H1 (cell line): Measurements from ENCODE around the gene CEP120. TPM values are rescaled to one million over a fixed set of nuclear protein-coding genes. Genes with fewer than 3 reads are reported as not detected.

ENCODE experiments used
- CTBP2 ChIP-seq: IDR thresholded peaks from 2 replicates; pipeline ENCODE4 v1.7.0; 2011; ENCODE audit warnings: borderline replicate concordance, mild to moderate bottlenecking, moderate library complexity, mixed read lengths, low read length; ENCODE audit not compliant: insufficient read depth, insufficient read length
- SP2 ChIP-seq: IDR thresholded peaks from 2 replicates; pipeline ENCODE4 v1.6.1; 2012; ENCODE audit warnings: mild to moderate bottlenecking, low read length, inconsistent platforms
- polyA plus RNA-seq, 7 experiments: library from polyadenylated mRNA; depleted of rRNA in 3 of 7; stranded (reverse) in 5 of 7; unstranded in 2 of 7; fragments of >200 nt in 5 of 7; fragments of 200-250 nt in 2 of 7; gene quantifications; 1 replicate in 5 of 7; 2 replicates in 1 of 7; 4 replicates in 1 of 7; pipeline versions ENCODE4 v1.2.1 to v1.2.3, GENCODE V29; 2011 to 2013; ENCODE audit warnings: missing spikeins in 2 of 7, mixed read lengths in 2 of 7
- total RNA-seq: library from RNA; stranded (reverse); fragmentation: NEBNext Ultra II Directional; extraction: Animal tissue kit (Norgen Biotek cat#: 25700); gene quantifications from 2 replicates; pipeline ENCODE4 v1.2.1, GENCODE V29; 2021
- TF ChIP-seq, protein P1 (sequence below): IDR thresholded peaks from 2 replicates; pipeline ENCODE4 v1.6.1; 2011; ENCODE audit warnings: low read length, improper control_type of control experiment
- TF ChIP-seq, protein P2 (sequence below): IDR thresholded peaks from 2 replicates; pipeline ENCODE4 v1.6.1; 2012; ENCODE audit warnings: inconsistent platforms

CEP120 gene
- total and polyA plus RNA-seq, 2 of the 8 experiments (the other 6 are each of a cell fraction or from before 2014, with no cell fraction given), result 9.3 to 17.9 TPM

DNA sequence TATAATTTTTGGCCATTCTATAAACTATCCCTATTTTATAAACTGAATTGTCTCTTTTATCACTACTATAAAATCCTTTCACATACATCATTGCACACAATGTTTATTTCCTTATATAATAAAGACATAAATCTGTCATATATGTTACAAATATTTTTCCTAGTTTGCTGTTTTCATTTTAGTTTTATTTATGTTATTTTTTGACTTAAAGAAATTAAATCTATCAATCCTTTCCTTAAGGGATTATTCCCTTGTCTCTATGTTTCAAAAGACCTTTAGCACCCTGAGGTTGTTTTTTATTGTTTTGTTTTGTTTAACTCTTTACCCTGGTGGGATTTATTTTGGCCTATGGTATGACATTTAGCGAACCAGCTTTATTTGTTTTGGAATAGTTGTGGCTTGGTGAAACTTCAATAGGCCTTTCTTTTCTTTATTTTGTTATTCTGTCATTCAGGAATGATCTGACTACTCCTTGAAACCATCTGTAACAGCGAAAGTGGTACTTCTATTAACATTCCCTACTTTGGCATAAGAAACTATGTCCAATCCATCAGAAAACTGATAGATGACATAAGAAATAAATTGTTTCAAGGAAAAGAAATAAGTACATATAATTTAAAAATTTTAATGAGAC is 125.9 kb downstream of the CEP120 start (continued):
- TF ChIP-seq, protein P1, sequence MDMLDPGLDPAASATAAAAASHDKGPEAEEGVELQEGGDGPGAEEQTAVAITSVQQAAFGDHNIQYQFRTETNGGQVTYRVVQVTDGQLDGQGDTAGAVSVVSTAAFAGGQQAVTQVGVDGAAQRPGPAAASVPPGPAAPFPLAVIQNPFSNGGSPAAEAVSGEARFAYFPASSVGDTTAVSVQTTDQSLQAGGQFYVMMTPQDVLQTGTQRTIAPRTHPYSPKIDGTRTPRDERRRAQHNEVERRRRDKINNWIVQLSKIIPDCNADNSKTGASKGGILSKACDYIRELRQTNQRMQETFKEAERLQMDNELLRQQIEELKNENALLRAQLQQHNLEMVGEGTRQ, result no peak
- TF ChIP-seq, protein P2, sequence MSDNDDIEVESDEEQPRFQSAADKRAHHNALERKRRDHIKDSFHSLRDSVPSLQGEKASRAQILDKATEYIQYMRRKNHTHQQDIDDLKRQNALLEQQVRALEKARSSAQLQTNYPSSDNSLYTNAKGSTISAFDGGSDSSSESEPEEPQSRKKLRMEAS, result no peak
- TF ChIP-seq SP2 (no peak), CTBP2 (no peak)

Other genes starting within 250 kb of the CEP120 start
- 54.8 and 58.9 TPM in 2 replicates for gene CSNK1G3, start 88.8 kb upstream of the CEP120 start, total RNA-seq
- gene CSNK1G3, start 88.8 kb upstream of the CEP120 start, polyA plus RNA-seq (2011; rRNA removed), result 10.6 and 11.3 TPM in 2 replicates